B cell (primary cell): ENCODE data around the gene GPX3.

Source experiments
- CTCF ChIP-seq: fragments of 200-600 bp; IDR thresholded peaks from one replicate; pipeline ENCODE4 v1.8.0; 2022; ENCODE audit warnings: antibody characterized with exemption, mild to moderate bottlenecking
- EZH2 ChIP-seq: IDR thresholded peaks from 2 replicates; pipeline ENCODE4 v1.6.1; 2012; ENCODE audit warnings: borderline replicate concordance, low read depth, mild to moderate bottlenecking, moderate library complexity, low read length; ENCODE audit not compliant: insufficient read depth, poor library complexity, severe bottlenecking

GRCh38 chr5:151056379-151057325 lies 36.3 kb downstream of the GPX3 start:
- TF ChIP-seq CTCF (no peak), EZH2 (no peak)
